B cell (primary cell): Measurements from ENCODE around the gene TECPR2. TPM values are rescaled to one million over a fixed set of nuclear protein-coding genes. Genes with fewer than 3 reads are reported as not detected.
A peak's percentile ranks its signal among the peaks of the same experiment; 100 is the strongest.

ENCODE experiments used
- ATAC-seq: fragments of 200-7000 bp; cut with Tn5 transposase; one replicate; pipeline ENCODE4 v1.10.0; 2021; ENCODE audit warnings: low read depth, mild to moderate bottlenecking, moderate number of reproducible peaks, moderate library complexity
- CTCF ChIA-PET: fragments of 350-600 bp; sonication (Branson Sonifier 250); formaldehyde crosslinking; loops from one replicate; lab custom pipeline; 2021; ENCODE audit warnings: antibody characterized with exemption, inconsistent platforms; lab: Charles Lee
- POLR2A ChIA-PET: fragments of 350-600 bp; sonication (Branson Sonifier 250); formaldehyde crosslinking; loops from one replicate; lab custom pipeline; 2021; ENCODE audit warnings: antibody characterized with exemption; lab: Charles Lee
- DNase-seq: peaks from one replicate; pipeline ENCODE4 v3.0.0; 2013
- H2AFZ ChIP-seq: 2 replicates; pipeline ENCODE4 v1.6.1; 2012; ENCODE audit warnings: mild to moderate bottlenecking, low read depth, low read length; ENCODE audit not compliant: insufficient read depth, poor library complexity, severe bottlenecking
- H3K27ac ChIP-seq, 2 donors: 1 replicate in 1 of 2; 2 replicates in 1 of 2; pipeline ENCODE4 v1.5.1; 2012 to 2013; ENCODE audit warnings: low read length in 2 of 2, mild to moderate bottlenecking in 2 of 2, moderate library complexity in 1 of 2
- H3K27me3 ChIP-seq, 4 experiments: fragments of 200-600 bp in 1 of 4; sonication (generic) in 1 of 4; replicated peaks in 1 of 4; 1 replicate in 2 of 4; 2 replicates in 2 of 4; pipeline versions ENCODE4 v1.6.1 to v1.7.0; 2013 to 2016; ENCODE audit warnings: low read length in 3 of 4, mild to moderate bottlenecking in 2 of 4, mixed read lengths in 1 of 4, moderate library complexity in 1 of 4; ENCODE audit not compliant: insufficient read depth in 4 of 4, control insufficient read depth in 3 of 4; ENCODE audit errors: control extremely low read depth in 1 of 4
- H3K36me3 ChIP-seq, 2 experiments: replicated peaks in 1 of 2; 1 replicate in 1 of 2; 2 replicates in 1 of 2; pipeline versions ENCODE4 v1.6.1 to v1.7.1; 2013; ENCODE audit warnings: low read length in 1 of 2; ENCODE audit not compliant: insufficient read depth in 2 of 2, control insufficient read depth in 1 of 2; ENCODE audit errors: control extremely low read depth in 1 of 2, extremely low read depth in 1 of 2
- H3K4me1 ChIP-seq, 2 donors: fragments of 200-600 bp in 1 of 2; sonication (generic) in 1 of 2; 1 replicate in 1 of 2; 2 replicates in 1 of 2; pipeline versions ENCODE4 v1.5.1 to v1.6.1; 2013 to 2017; ENCODE audit warnings: low read length in 2 of 2; ENCODE audit not compliant: control insufficient read depth in 2 of 2, insufficient read depth in 2 of 2
- H3K4me2 ChIP-seq: replicated peaks from 2 replicates; pipeline ENCODE3; 2012; ENCODE audit warnings: mild to moderate bottlenecking, low read depth, low read length; ENCODE audit not compliant: poor library complexity, severe bottlenecking
- H3K4me3 ChIP-seq, 5 experiments: fragments of 200-600 bp in 1 of 5; sonication (generic) in 1 of 5; 1 replicate in 3 of 5; 2 replicates in 2 of 5; pipeline versions ENCODE4 v1.5.1 to v1.7.0; 2011 to 2016; ENCODE audit warnings: low read length in 4 of 5, mild to moderate bottlenecking in 4 of 5, low read depth in 2 of 5, control low read depth in 1 of 5, moderate library complexity in 1 of 5; ENCODE audit not compliant: insufficient read depth in 1 of 5; ENCODE audit errors: control extremely low read depth in 1 of 5, extremely low read depth in 1 of 5
- H3K79me2 ChIP-seq: fragments of 200-600 bp; sonication (generic); one replicate; pipeline ENCODE4 v1.6.0; 2016; ENCODE audit warnings: low read length; ENCODE audit not compliant: control insufficient read depth, insufficient read depth
- H3K9ac ChIP-seq: fragments of 200-600 bp; sonication (generic); 2 replicates; pipeline ENCODE4 v1.6.1; 2017; ENCODE audit warnings: mild to moderate bottlenecking, low read length, moderate library complexity
- H3K9me3 ChIP-seq, 3 donors: one replicate each; pipeline versions ENCODE4 v1.6.1 to v1.7.1; 2013; ENCODE audit warnings: low read length in 2 of 3; ENCODE audit not compliant: control insufficient read depth in 2 of 3, insufficient read depth in 1 of 3; ENCODE audit errors: control extremely low read depth in 1 of 3
- H4K20me1 ChIP-seq: 2 replicates; pipeline ENCODE4 v1.6.0; 2012; ENCODE audit warnings: mild to moderate bottlenecking, low read length; ENCODE audit not compliant: insufficient read depth, control insufficient read depth, poor library complexity, severe bottlenecking
- H3K27ac Mint-ChIP-seq: one replicate; pipeline ENCODE4 v1.8.0; 2021; ENCODE audit warnings: mixed read lengths
- H3K27me3 Mint-ChIP-seq: one replicate; pipeline ENCODE4 v1.8.0; 2021; ENCODE audit warnings: mixed read lengths
- H3K4me1 Mint-ChIP-seq: one replicate; pipeline ENCODE4 v1.8.0; 2021; ENCODE audit warnings: mixed read lengths
- H3K4me3 Mint-ChIP-seq: one replicate; pipeline ENCODE4 v1.8.0; 2021; ENCODE audit warnings: mixed read lengths
- H3K9me3 Mint-ChIP-seq: one replicate; pipeline ENCODE4 v1.8.0; 2022; ENCODE audit warnings: mixed read lengths; ENCODE audit not compliant: insufficient read depth
- CTCF ChIP-seq: fragments of 200-600 bp; IDR thresholded peaks from one replicate; pipeline ENCODE4 v1.8.0; 2022; ENCODE audit warnings: antibody characterized with exemption, mild to moderate bottlenecking
- EZH2 ChIP-seq: IDR thresholded peaks from 2 replicates; pipeline ENCODE4 v1.6.1; 2012; ENCODE audit warnings: borderline replicate concordance, low read depth, mild to moderate bottlenecking, moderate library complexity, low read length; ENCODE audit not compliant: insufficient read depth, poor library complexity, severe bottlenecking
- WGBS: methylation state at CpG from one replicate; pipeline ENCODE4 v1.1.5; 2013; ENCODE audit warnings: missing lambda C conversion rate; ENCODE audit not compliant: insufficient coverage; 5-methylcytosine and 5-hydroxymethylcytosine counted together
- intact Hi-C: fragments of 100-400 bp; cut with micrococcal nuclease; formaldehyde crosslinking; loops from one replicate; pipeline ENCODE4 v1.10.0; 2022
- polyA plus RNA-seq: library from polyadenylated mRNA; depleted of rRNA; stranded (reverse); fragments of >200 nt; gene quantifications from 2 replicates; pipeline ENCODE4 v1.2.3, GENCODE V29; 2012
- total RNA-seq, 2 donors: library from RNA; stranded (reverse); fragments of 120-200 nt in 1 of 2; gene quantifications; 1 replicate in 1 of 2; 2 replicates in 1 of 2; pipeline versions ENCODE4 v1.2.3 to v1.2.4, GENCODE V29; 2013 to 2022

Gene TECPR2
- total and polyA plus RNA-seq, 2 donors (not counting 1 experiment from before 2014, with no cell fraction given): 4.7 to 10.8 TPM

DNA sequence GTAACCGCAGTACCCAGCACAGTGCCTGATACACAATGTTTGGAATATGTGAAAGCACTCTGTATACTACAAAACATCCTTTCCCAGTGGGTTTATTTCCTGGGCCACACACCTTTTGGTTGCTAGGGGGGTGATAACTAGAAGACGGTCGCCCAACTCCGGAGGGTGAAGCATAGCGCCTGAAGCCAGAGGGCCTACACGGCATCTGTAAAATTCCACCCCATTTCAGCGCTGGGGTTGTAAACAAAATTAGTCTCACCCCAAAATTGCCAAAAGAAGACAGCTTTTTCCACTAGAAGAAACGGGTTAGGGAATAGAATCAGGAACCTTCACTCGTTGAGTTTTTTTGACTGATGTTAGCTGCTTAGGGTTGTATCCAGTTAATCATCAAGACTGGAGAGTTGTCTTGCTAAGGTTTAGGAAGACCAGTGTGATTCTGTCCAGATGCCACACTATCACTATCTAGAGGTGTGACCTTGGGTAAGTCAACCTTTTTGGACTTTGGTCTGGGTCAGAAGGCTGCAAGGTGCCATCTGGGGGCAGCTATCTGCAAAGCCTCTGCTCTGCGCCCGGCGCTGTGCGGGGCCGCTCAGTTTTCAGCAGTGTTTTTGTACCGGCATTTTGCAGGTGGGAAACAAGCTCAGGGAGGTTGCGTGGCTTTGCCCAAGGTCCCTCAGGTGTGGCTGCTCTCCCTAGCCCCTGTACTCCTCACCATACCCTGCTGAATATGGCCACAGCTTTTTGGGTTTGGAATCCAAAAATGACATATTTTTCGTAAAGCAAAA is 41.9 kb upstream of the TECPR2 start:
- no peaks in the 10 kb centered on the region for H3K27me3 Mint-ChIP-seq
- Histone ChIP-seq H3K4me2 (peak overlapping the region; percentile 77), H3K9ac (peak overlapping the region; percentile 72), H3K4me3 (peak overlapping the region in 2 of 5 experiments; percentile 39 to 84), H3K4me1 (peaks cover 29 to 40% of the 10 kb centered on the region in 2 donors), H3K36me3 (peaks cover 0 to under 1% of the 10 kb centered on the region in 2 experiments), H3K79me2 (no peaks in the 10 kb centered on the region), H2AFZ (peak overlapping the region; percentile 74), H4K20me1 (no peaks in the 10 kb centered on the region), H3K27ac (peak overlapping the region in 1 of 2 donors; percentile 95), H3K27me3 (no peaks in the 10 kb centered on the region), H3K9me3 (no peaks in the 10 kb centered on the region)
- TF ChIP-seq EZH2: no peak
- TF ChIP-seq CTCF: no peak
- H3K9me3 Mint-ChIP-seq: no peaks in the 10 kb centered on the region
- intact Hi-C loops: no loop called here
- DNase-seq (no peak), ATAC-seq (no peak)
- peak overlapping the region; percentile 90 for H3K4me3 Mint-ChIP-seq
- H3K4me1 Mint-ChIP-seq: peaks cover 51% of the 10 kb centered on the region
- H3K27ac Mint-ChIP-seq: peak overlapping the region; percentile 93
- POLR2A ChIA-PET: no interaction called here
- CTCF ChIA-PET: interaction anchor here (1.0 to 2.8 kb wide), 6 partner anchors 15 to 614 kb away, joined by 3 to 11 read pairs (median 4); partner anchors contain the start of genes CINP, MOK and TECPR2
- 99% methylated on average over 12 of the region's 17 CpGs for whole genome bisulfite sequencing
